ENCODE measurements around the gene SAXO1.

SAXO1 gene

DNA sequence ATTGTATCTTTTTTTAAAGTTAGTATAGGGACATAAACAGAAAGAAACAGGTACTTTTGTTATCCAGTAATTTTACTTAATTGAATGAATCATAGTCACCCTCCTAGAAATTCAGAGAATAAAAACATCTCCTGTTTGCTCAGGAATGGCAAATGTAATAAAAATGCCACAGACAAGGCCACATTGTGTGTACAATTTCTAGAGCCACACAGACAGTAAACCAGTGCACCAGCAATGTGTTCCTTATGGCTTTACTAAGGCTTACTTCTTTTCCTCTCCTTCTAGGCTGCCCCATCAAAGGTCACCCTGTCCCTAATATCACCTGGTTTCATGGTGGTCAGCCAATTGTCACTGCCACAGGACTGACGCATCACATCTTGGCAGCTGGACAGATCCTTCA lies 145.5 kb downstream of the SAXO1 start:
- no peaks in the 10 kb centered on the region for H3K4me1 ChIP-seq (ENCODE audit: control insufficient read depth in 1 of 2, insufficient read depth in 1 of 2, low read depth in 1 of 2, low read length in 1 of 2)
- TF ChIP-seq, protein P1, sequence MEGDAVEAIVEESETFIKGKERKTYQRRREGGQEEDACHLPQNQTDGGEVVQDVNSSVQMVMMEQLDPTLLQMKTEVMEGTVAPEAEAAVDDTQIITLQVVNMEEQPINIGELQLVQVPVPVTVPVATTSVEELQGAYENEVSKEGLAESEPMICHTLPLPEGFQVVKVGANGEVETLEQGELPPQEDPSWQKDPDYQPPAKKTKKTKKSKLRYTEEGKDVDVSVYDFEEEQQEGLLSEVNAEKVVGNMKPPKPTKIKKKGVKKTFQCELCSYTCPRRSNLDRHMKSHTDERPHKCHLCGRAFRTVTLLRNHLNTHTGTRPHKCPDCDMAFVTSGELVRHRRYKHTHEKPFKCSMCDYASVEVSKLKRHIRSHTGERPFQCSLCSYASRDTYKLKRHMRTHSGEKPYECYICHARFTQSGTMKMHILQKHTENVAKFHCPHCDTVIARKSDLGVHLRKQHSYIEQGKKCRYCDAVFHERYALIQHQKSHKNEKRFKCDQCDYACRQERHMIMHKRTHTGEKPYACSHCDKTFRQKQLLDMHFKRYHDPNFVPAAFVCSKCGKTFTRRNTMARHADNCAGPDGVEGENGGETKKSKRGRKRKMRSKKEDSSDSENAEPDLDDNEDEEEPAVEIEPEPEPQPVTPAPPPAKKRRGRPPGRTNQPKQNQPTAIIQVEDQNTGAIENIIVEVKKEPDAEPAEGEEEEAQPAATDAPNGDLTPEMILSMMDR (IDR thresholded peaks at IDR 0.05): no peak
- no peaks in the 10 kb centered on the region for H3K36me3 ChIP-seq
- H3K27ac ChIP-seq: no peak overlapping the region
- H3K4me3 ChIP-seq (ENCODE audit: low read depth in 1 of 2, low read length in 1 of 2): no peak overlapping the region
- no peaks in the 10 kb centered on the region for H3K27me3 ChIP-seq
- no peaks in the 10 kb centered on the region for H3K9me3 ChIP-seq

DNA sequence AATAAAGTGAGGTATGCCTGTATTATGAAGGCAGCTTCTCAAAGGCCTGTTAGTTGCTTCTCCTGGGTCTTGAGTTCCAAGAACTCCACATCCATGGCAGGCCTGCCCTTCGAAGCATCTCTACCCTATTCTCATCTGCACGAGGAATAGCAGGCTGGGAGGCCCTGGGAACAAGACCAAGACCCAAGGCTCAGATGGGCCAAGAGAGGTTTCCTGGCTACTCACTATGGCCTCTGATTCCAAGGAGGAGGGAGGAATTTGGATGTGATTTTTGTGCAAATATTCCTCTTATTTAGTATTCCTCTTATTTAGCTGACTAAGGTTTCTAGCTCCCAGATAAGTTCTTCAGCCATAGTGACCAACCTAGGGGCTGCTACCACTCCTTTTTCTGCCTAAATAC lies 151.3 kb downstream of the SAXO1 start:
- no peaks in the 10 kb centered on the region for H3K4me1 ChIP-seq (ENCODE audit: control insufficient read depth in 1 of 2, insufficient read depth in 1 of 2, low read depth in 1 of 2, low read length in 1 of 2)
- H3K27me3 ChIP-seq: no peaks in the 10 kb centered on the region
- H3K4me3 ChIP-seq (ENCODE audit: low read depth in 1 of 2, low read length in 1 of 2): no peak overlapping the region
- TF ChIP-seq, protein P1 (IDR thresholded peaks at IDR 0.05): no peak
- no peaks in the 10 kb centered on the region for H3K36me3 ChIP-seq
- no peaks in the 10 kb centered on the region for H3K9me3 ChIP-seq
- no peak overlapping the region for H3K27ac ChIP-seq

DNA sequence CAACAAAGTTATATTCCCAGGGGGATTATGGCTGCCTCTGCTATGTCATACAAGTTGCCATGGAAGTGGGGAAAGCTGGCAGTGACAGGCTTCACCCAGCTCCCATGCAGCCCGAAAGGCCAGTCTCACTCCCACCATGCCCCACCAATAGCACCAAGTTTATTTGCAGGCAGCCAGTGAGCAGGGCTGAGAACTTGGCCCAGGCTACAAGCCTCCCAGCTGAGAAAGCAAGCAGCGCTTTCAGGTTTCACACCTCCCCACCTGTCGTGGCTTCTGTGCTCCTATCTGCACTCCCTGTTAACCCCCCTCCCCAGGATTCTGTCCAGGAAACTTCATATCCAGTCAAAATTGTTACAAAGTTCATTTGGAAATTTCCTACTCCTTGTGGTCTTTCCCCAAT lies 155.0 kb downstream of the SAXO1 start:
- TF ChIP-seq, protein P1 (IDR thresholded peaks at IDR 0.05): no peak
- no peaks in the 10 kb centered on the region for H3K4me1 ChIP-seq (ENCODE audit: control insufficient read depth in 1 of 2, insufficient read depth in 1 of 2, low read depth in 1 of 2, low read length in 1 of 2)
- no peaks in the 10 kb centered on the region for H3K27me3 ChIP-seq
- no peak overlapping the region for H3K27ac ChIP-seq
- H3K4me3 ChIP-seq (ENCODE audit: low read depth in 1 of 2, low read length in 1 of 2): no peak overlapping the region
- no peaks in the 10 kb centered on the region for H3K36me3 ChIP-seq
- no peaks in the 10 kb centered on the region for H3K9me3 ChIP-seq
